Activated T-cell treated with anti-CD3 and anti-CD28 coated beads, Interleukin-2, amount 50 U/mL, for 4 hours (primary cell): ENCODE measurements around the gene LBR. TPM values are rescaled to one million over a fixed set of nuclear protein-coding genes. Genes with fewer than 3 reads are reported as not detected.

Experiments
- ATAC-seq, 2 donors: fragments of 200-7000 bp; cut with Tn5 transposase; one replicate each; pipeline ENCODE4 v1.10.0; 2021
- DNase-seq: peaks from one replicate; pipeline ENCODE4 v3.0.0-alpha.2; 2020
- H3K27me3 Mint-ChIP-seq: one replicate; pipeline ENCODE4 v1.8.0; 2021; ENCODE audit warnings: low read depth, mixed read lengths
- H3K36me3 Mint-ChIP-seq: one replicate; pipeline ENCODE4 v1.8.0; 2022; ENCODE audit warnings: mixed read lengths; ENCODE audit not compliant: insufficient read depth
- H3K4me1 Mint-ChIP-seq: one replicate; pipeline ENCODE4 v1.8.0; 2021; ENCODE audit warnings: low read depth, mixed read lengths
- H3K4me3 Mint-ChIP-seq: one replicate; pipeline ENCODE4 v1.8.0; 2021; ENCODE audit warnings: mild to moderate bottlenecking, moderate library complexity, mixed read lengths
- H3K9me3 Mint-ChIP-seq: one replicate; pipeline ENCODE4 v1.8.0; 2021; ENCODE audit warnings: mixed read lengths
- total RNA-seq, 3 donors: library from RNA; stranded (reverse); gene quantifications; one replicate each; pipeline ENCODE4 v1.2.1, GENCODE V29; 2021

LBR gene
- total RNA-seq, 3 donors from 2014 or later: 71.0 to 89.9 (median 78.9) TPM

DNA sequence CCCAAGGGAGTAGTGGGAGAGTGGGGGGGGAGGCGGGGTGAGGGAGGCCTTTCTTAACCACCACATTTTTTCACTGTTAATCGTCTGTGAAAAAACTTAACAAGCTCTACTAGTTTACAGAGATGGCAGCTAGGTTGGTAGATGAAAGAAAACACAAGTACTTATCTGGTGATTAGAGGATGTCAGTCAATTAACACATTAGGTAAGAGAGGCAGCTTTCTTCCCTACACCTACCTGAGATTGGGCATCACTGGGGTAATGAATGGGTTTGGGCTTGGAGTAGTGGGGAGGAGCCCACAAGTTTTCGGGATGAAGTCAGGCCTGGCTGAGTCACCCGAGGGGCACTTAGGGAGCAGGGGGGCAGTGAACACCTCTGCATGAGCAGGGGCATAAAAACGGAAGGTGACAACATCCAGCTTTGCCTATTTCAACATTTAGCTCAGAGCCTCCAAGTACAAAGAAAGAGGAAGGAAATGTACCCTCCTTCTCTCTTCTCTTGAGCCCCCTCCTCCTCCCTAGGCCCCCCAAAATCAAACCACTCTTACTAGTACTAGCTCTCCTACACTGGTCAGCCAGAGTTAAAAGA is 2.5 kb downstream of the LBR start:
- no peaks in the 10 kb centered on the region for H3K9me3 Mint-ChIP-seq
- no peaks in the 10 kb centered on the region for H3K27me3 Mint-ChIP-seq
- peak overlapping the region; percentile 89 for H3K4me3 Mint-ChIP-seq
- ATAC-seq: no peak
- H3K36me3 Mint-ChIP-seq: peaks cover 8% of the 10 kb centered on the region
- peaks cover 59% of the 10 kb centered on the region for H3K4me1 Mint-ChIP-seq
- no peak for DNase-seq

DNA sequence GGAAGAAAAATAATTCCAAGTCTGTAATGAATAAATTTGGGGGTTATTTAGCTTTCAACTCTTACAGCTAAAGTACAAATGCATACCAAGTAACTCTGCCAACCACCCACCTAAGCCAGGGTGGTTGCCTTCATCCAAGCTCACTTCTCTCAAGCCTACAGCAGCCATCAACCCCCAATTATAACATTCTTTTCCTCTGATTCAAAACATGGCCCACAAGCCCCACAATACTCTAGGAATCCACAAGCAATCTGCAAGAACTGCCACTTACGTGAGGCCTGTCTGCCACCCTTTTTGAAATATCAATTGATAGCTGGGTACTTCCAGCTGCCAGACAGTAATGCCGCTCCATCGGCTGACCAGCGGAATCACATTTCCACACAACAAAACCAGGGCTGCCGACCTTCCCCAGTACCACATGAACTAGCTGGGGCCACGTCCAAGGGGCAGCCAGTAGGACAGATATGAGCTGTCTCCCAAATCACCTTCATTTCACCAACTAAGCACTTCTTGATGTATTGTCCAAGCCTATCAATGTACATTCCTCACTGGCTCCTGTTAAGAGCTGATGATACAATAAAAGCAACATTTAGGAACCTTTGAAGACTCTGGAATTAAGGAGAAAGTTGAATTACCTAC is 3.2 kb downstream of the LBR start:
- Mint-ChIP-seq H3K36me3 (peaks cover 10% of the 10 kb centered on the region), H3K4me3 (peak overlapping the region; percentile 37), H3K9me3 (no peaks in the 10 kb centered on the region), H3K27me3 (no peaks in the 10 kb centered on the region), H3K4me1 (peaks cover 59% of the 10 kb centered on the region)
- ATAC-seq (no peak), DNase-seq (no peak)

DNA sequence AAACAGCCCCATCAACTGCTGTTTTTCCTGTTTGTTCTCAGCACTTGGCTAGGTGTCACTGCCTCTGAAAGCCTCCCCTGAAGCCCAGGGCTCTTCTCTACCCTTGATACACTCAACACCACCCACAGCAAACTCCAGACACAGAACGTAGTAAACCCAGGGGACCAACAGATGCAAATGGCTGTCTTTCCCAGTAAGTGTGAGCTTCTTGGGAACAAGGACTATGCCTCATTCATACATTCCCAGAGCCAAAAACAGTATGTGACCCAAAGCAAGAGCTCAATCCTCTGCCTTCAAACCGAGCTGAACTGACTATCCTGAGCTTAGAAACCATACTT is 4.4 kb downstream of the LBR start:
- ATAC-seq (no peak), DNase-seq (no peak)
- Mint-ChIP-seq H3K4me1 (peaks cover 54% of the 10 kb centered on the region), H3K36me3 (peaks cover 17% of the 10 kb centered on the region), H3K27me3 (no peaks in the 10 kb centered on the region), H3K9me3 (no peaks in the 10 kb centered on the region), H3K4me3 (no peak overlapping the region)

- Mint-ChIP-seq H3K9me3 (no peaks in the 10 kb centered on the region), H3K4me3 (no peak overlapping the region), H3K36me3 (peaks cover 20% of the 10 kb centered on the region), H3K27me3 (no peaks in the 10 kb centered on the region), H3K4me1 (peaks cover 54% of the 10 kb centered on the region)
- ATAC-seq (no peak), DNase-seq (no peak)
These were observed 4.9 kb downstream of the LBR start for GRCh38 chr1:225422795-225423517.

DNA sequence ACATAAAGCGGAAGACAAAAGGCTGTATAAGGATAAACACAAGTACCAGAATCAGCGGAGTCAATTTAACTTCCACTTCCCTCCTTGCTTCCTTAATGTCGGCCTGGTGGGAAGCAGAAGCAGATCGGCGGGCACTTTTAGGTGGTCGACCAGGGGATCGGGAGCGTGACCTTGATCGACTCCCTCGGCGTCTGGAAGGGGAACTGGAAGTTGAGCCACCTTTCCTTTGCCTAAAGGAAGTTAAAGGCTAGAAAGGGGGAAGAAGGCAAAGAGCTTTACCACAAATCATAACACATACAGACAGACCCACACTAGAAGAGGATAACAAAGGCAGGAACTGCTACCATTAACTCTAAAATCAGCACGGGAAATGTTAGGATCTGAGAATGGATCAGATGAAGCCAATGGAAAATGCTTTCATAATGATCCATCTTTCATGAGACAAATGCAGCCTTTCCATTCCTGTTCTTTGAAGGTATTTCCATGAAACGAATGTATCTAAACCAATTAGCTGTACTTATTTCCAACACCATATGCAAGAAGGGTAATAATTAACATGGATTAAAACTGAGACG is 5.7 kb downstream of the LBR start:
- Mint-ChIP-seq H3K9me3 (no peaks in the 10 kb centered on the region), H3K36me3 (peaks cover 24% of the 10 kb centered on the region)

GRCh38 chr1:225418598-225418997 is 9.2 kb downstream of the LBR start:
- ATAC-seq: no peak
- H3K4me3 Mint-ChIP-seq: no peak overlapping the region
- no peaks in the 10 kb centered on the region for H3K27me3 Mint-ChIP-seq
- H3K9me3 Mint-ChIP-seq: no peaks in the 10 kb centered on the region
- no peak for DNase-seq
- peaks cover 24% of the 10 kb centered on the region for H3K4me1 Mint-ChIP-seq
- H3K36me3 Mint-ChIP-seq: peaks cover 43% of the 10 kb centered on the region

More for the DNA sequence above, 5.7 kb downstream of the LBR start:
- no peak for DNase-seq
- ATAC-seq: no peak
- Mint-ChIP-seq H3K4me1 (peaks cover 56% of the 10 kb centered on the region), H3K4me3 (no peak overlapping the region), H3K27me3 (no peaks in the 10 kb centered on the region)

GRCh38 chr1:225418059-225418458 is 9.8 kb downstream of the LBR start:
- DNase-seq: no peak
- peaks cover 44% of the 10 kb centered on the region for H3K36me3 Mint-ChIP-seq
- H3K4me1 Mint-ChIP-seq: peaks cover 18% of the 10 kb centered on the region
- ATAC-seq: no peak
- no peaks in the 10 kb centered on the region for H3K9me3 Mint-ChIP-seq
- no peak overlapping the region for H3K4me3 Mint-ChIP-seq
- no peaks in the 10 kb centered on the region for H3K27me3 Mint-ChIP-seq

DNA sequence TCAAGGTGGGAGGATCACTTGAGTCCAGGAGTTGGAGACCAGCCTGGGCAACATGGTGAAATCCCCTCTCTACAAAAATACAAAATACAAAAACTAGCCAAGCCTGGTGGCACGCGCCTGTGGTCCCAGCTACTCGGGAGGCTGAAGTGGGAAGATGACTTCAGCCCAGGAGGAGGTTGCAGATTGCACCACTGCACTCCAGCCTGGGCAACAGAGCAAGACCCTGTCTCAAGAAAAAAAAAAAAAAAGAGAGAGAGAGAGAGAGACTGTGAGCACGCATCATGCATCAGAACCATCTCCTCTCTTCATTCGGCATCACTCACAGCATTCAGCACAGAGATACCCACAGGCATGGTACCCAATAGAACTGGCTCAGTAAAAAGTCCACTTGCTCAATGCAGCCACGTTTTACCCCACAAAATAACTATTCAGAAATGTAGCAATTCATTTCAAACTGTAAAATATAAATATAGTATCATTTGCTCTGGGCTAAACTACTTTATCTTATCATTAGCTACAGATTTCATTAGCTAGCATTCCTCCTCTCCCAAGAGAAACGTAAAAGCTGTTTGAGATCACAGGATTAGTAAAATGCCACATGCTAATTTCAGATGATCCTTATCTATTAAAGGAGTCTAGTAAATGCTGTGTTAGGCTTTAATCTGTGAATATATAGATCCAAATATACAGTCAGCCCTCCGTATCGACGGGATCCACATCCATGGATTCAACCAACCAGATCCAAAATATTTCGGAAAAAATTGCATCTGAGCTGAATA is 11.7 kb downstream of the LBR start:
- Mint-ChIP-seq H3K36me3 (peaks cover 53% of the 10 kb centered on the region), H3K9me3 (no peaks in the 10 kb centered on the region)

DNA sequence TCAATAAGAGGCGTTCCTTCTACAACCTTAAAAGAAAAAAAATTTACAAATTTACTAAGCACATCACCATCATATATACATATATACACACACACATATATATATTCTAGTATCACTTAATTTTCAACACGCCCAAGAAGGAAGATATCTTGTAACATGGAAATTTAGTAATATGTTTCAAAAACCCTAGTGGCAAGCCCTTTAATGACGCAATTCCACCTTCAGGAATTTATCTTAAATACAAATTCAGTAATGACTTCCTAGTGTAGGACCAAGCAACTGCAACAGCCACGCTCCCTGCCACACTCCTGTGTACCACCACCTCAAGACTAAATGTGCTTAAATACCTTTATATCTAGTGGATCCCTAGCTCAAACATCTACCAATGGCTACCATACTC is 12.5 kb downstream of the LBR start:
- ATAC-seq (no peak), DNase-seq (no peak)
- Mint-ChIP-seq H3K4me3 (no peak overlapping the region), H3K36me3 (peaks cover 56% of the 10 kb centered on the region), H3K9me3 (no peaks in the 10 kb centered on the region), H3K27me3 (no peaks in the 10 kb centered on the region), H3K4me1 (peaks cover 6% of the 10 kb centered on the region)

More for the DNA sequence above, 11.7 kb downstream of the LBR start:
- peaks cover 6% of the 10 kb centered on the region for H3K4me1 Mint-ChIP-seq
- ATAC-seq (no peak), DNase-seq (no peak)
- H3K4me3 Mint-ChIP-seq: no peak overlapping the region
- no peaks in the 10 kb centered on the region for H3K27me3 Mint-ChIP-seq

- Mint-ChIP-seq H3K9me3 (no peaks in the 10 kb centered on the region), H3K4me1 (peaks cover 3% of the 10 kb centered on the region), H3K27me3 (no peaks in the 10 kb centered on the region), H3K36me3 (peaks cover 64% of the 10 kb centered on the region), H3K4me3 (no peak overlapping the region)
- ATAC-seq: no peak
- no peak for DNase-seq
These were observed 14.0 kb downstream of the LBR start for GRCh38 chr1:225413708-225414375.

GRCh38 chr1:225412803-225413351 is 15.0 kb downstream of the LBR start:
- no peaks in the 10 kb centered on the region for H3K9me3 Mint-ChIP-seq
- peaks cover 2% of the 10 kb centered on the region for H3K4me1 Mint-ChIP-seq
- H3K36me3 Mint-ChIP-seq: peaks cover 60% of the 10 kb centered on the region
- ATAC-seq: no peak
- no peaks in the 10 kb centered on the region for H3K27me3 Mint-ChIP-seq
- DNase-seq: no peak
- no peak overlapping the region for H3K4me3 Mint-ChIP-seq

- ATAC-seq: no peak
- peaks cover 57% of the 10 kb centered on the region for H3K36me3 Mint-ChIP-seq
- peaks cover 1% of the 10 kb centered on the region for H3K4me1 Mint-ChIP-seq
These were observed 15.5 kb downstream of the LBR start for GRCh38 chr1:225412321-225412720.

DNA sequence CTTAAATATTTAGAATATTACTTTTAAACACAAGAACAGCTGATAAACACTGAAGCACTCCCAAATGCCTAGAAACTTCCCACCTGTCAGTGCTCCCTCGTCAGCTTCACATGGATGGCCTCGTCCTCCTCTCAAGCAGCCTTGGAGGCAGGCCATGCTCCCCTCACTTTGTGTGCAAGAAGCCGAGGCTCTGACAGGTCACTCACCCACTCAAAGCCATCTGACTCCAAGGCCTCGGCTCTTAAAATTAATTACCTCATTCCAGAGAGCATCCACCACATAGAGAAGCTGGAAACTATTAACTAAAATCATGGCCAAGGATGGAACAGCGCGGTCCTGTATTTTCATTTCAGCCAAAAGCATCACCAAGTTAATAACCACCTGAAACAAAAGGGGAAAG is 17.8 kb downstream of the LBR start:
- no peak for DNase-seq
- Mint-ChIP-seq H3K4me1 (peaks cover 1% of the 10 kb centered on the region), H3K27me3 (no peaks in the 10 kb centered on the region), H3K4me3 (no peak overlapping the region), H3K36me3 (peaks cover 57% of the 10 kb centered on the region), H3K9me3 (no peaks in the 10 kb centered on the region)
- ATAC-seq: no peak

More at GRCh38 chr1:225412321-225412720, 15.5 kb downstream of the LBR start:
- Mint-ChIP-seq H3K9me3 (no peaks in the 10 kb centered on the region), H3K27me3 (no peaks in the 10 kb centered on the region), H3K4me3 (no peak overlapping the region)
- no peak for DNase-seq
